HCT116 (cell line): Measurements from ENCODE around the gene MON2. TPM values are rescaled to one million over a fixed set of nuclear protein-coding genes. Genes with fewer than 3 reads are reported as not detected.

Experiments used
- ATAC-seq: fragments of 200-7000 bp; cut with Tn5 transposase; 2 replicates; pipeline ENCODE4 v1.9.1; 2020; ENCODE audit warnings: mild to moderate bottlenecking, moderate library complexity
- BruUV-seq: library from RNA; stranded (reverse); fragments of 400-500 nt; replicated peaks from 2 replicates; lab custom pipeline; 2021; lab: Mats Ljungman, UMichigan
- CTCF ChIA-PET: fragments of 300-600 bp; sonication (Branson Sonifier 250); formaldehyde crosslinking; loops from one replicate; lab custom pipeline; 2021; ENCODE audit warnings: antibody characterized with exemption; lab: Charles Lee
- POLR2A ChIA-PET: fragments of 300-600, 350-600 bp; sonication (Branson Sonifier 250); formaldehyde crosslinking; loops from one replicate; lab custom pipeline; 2021; ENCODE audit warnings: antibody characterized with exemption; lab: Charles Lee
- RAD21 ChIA-PET, 2 experiments: fragments of 300-600 bp; sonication (Branson Sonifier 250); formaldehyde crosslinking; loops; one replicate each; lab custom pipeline; 2023; ENCODE audit warnings: low total read pairs in 2 of 2; ENCODE audit not compliant: uncharacterized antibody in 2 of 2, unreplicated experiment in 2 of 2, low non-redundant PET in 1 of 2; lab: Charles Lee
- DNase-seq: peaks from one replicate; pipeline ENCODE4 v3.0.0-alpha.2; 2010; ENCODE audit warnings: low read depth, low spot score
- H2AFZ ChIP-seq: fragments of 200-600 bp; shearing (Covaris generic), sonication (generic); 2 replicates; pipeline ENCODE4 v1.6.1; 2017; ENCODE audit warnings: low read depth, mixed run types, mixed read lengths, antibody characterized with exemption, low read length; ENCODE audit not compliant: poor library complexity, severe bottlenecking
- H3K27ac ChIP-seq: 2 replicates; pipeline ENCODE4 v1.5.1; 2012; ENCODE audit warnings: low read depth, low read length
- H3K27me3 ChIP-seq: fragments of 200-600 bp; sonication (generic); 2 replicates; pipeline ENCODE4 v1.6.1; 2016; ENCODE audit warnings: mixed run types, low read length, mixed read lengths; ENCODE audit not compliant: insufficient read depth
- H3K36me3 ChIP-seq, 2 experiments: fragments of 200-500 bp in 1 of 2; fragments of 200-600 bp in 1 of 2; sonication (Bioruptor generic) in 1 of 2; sonication (generic) in 1 of 2; 2 replicates each; pipeline versions ENCODE4 v1.5.1 to v1.6.1; 2014 to 2016; ENCODE audit warnings: low read length in 2 of 2, inconsistent platforms in 1 of 2, mixed read lengths in 1 of 2, mixed run types in 1 of 2; ENCODE audit not compliant: insufficient read depth in 2 of 2, control insufficient read depth in 1 of 2
- H3K4me1 ChIP-seq, 2 experiments: fragments of 200-600 bp in 1 of 2; sonication (generic) in 1 of 2; 2 replicates each; pipeline versions ENCODE4 v1.5.1 to v1.6.1; 2012 to 2017; ENCODE audit warnings: low read length in 2 of 2, inconsistent platforms in 1 of 2, mild to moderate bottlenecking in 1 of 2, mixed read lengths in 1 of 2, mixed run types in 1 of 2, moderate library complexity in 1 of 2; ENCODE audit not compliant: insufficient read depth in 2 of 2, control insufficient read depth in 1 of 2
- H3K4me2 ChIP-seq: fragments of 200-600 bp; sonication (generic); 2 replicates; pipeline ENCODE4 v1.6.1; 2017; ENCODE audit warnings: mixed run types, low read length, mixed read lengths
- H3K4me3 ChIP-seq, 2 experiments: fragments of 200-600 bp in 1 of 2; sonication (generic) in 1 of 2; replicated peaks in 1 of 2; 2 replicates each; pipeline ENCODE4 v1.5.1; 2011 to 2016; ENCODE audit warnings: low read length in 2 of 2, control low read depth in 1 of 2, low read depth in 1 of 2, mild to moderate bottlenecking in 1 of 2, mixed read lengths in 1 of 2, mixed run types in 1 of 2
- H3K79me2 ChIP-seq: fragments of 200-600 bp; sonication (generic); 2 replicates; pipeline ENCODE4 v1.6.1; 2017; ENCODE audit warnings: mild to moderate bottlenecking, mixed run types, low read length, moderate library complexity, mixed read lengths; ENCODE audit not compliant: insufficient read depth
- H3K9ac ChIP-seq: fragments of 200-600 bp; sonication (generic); 2 replicates; pipeline ENCODE4 v1.6.1; 2016; ENCODE audit warnings: low read length, mixed read lengths
- H3K9me2 ChIP-seq: fragments of 200-600 bp; sonication (generic), shearing (Covaris generic); 2 replicates; pipeline ENCODE4 v1.6.1; 2017; ENCODE audit warnings: mixed run types, mild to moderate bottlenecking, moderate library complexity; ENCODE audit not compliant: insufficient read depth
- H3K9me3 ChIP-seq, 2 experiments: fragments of 200-500 bp in 1 of 2; fragments of 200-600 bp in 1 of 2; sonication (Bioruptor generic) in 1 of 2; sonication (generic) in 1 of 2; 2 replicates each; pipeline ENCODE4 v1.6.1; 2014 to 2017; ENCODE audit warnings: low read length in 2 of 2, mixed read lengths in 2 of 2, inconsistent platforms in 1 of 2, low read depth in 1 of 2, mild to moderate bottlenecking in 1 of 2, mixed run types in 1 of 2, moderate library complexity in 1 of 2; ENCODE audit not compliant: control insufficient read depth in 1 of 2, insufficient read depth in 1 of 2
- H4K20me1 ChIP-seq: fragments of 200-600 bp; sonication (generic), shearing (Covaris generic); 2 replicates; pipeline ENCODE4 v1.6.1; 2017; ENCODE audit warnings: mixed run types, mild to moderate bottlenecking, moderate library complexity; ENCODE audit not compliant: insufficient read depth
- CBX3 ChIP-seq: IDR thresholded peaks from 2 replicates; pipeline ENCODE4 v1.6.1; 2012; ENCODE audit warnings: low read depth
- CEBPB ChIP-seq: IDR thresholded peaks from 2 replicates; pipeline ENCODE4 v1.6.1; 2012; ENCODE audit warnings: low read depth
- EZH2phosphoT487 ChIP-seq: fragments of 200-600 bp; IDR thresholded peaks from 2 replicates; pipeline ENCODE4 v1.6.1; 2018; ENCODE audit warnings: antibody characterized with exemption, borderline replicate concordance
- FOSL1 ChIP-seq: IDR thresholded peaks from 2 replicates; pipeline ENCODE4 v1.6.1; 2012; ENCODE audit warnings: low read depth
- JUND ChIP-seq: IDR thresholded peaks from 2 replicates; pipeline ENCODE4 v1.6.1; 2012
- POLR2A ChIP-seq: IDR thresholded peaks from 2 replicates; pipeline ENCODE4 v1.7.0; 2011; ENCODE audit warnings: borderline replicate concordance; ENCODE audit not compliant: insufficient read depth, insufficient read length; ENCODE audit errors: extremely low read depth
- ZBTB33 ChIP-seq: IDR thresholded peaks from 2 replicates; pipeline ENCODE4 v1.6.1; 2011; ENCODE audit warnings: mild to moderate bottlenecking, low read length, moderate library complexity; ENCODE audit not compliant: insufficient replicate concordance; ENCODE audit errors: extremely low read depth
- ZFX ChIP-seq: fragments of 450-650 bp; IDR thresholded peaks from 2 replicates; pipeline ENCODE4 v1.6.1; 2017
- ZNF274 ChIP-seq: fragments of 200-500 bp; sonication (Bioruptor generic); IDR thresholded peaks from 2 replicates; pipeline ENCODE4 v1.6.1; 2014; ENCODE audit warnings: mild to moderate bottlenecking, low read depth, low read length, inconsistent platforms
- intact Hi-C: fragments of 100-400 bp; cut with micrococcal nuclease; formaldehyde crosslinking; loops from 2 replicates; pipeline ENCODE4 v1.10.0; 2022
- total RNA-seq: library from RNA; stranded (reverse); gene quantifications from one replicate; pipeline ENCODE4 v1.2.1, GENCODE V29; 2021; ENCODE audit not compliant: unreplicated experiment

MON2 gene
- total RNA-seq, 1 experiment from 2014 or later = 30.7 TPM

GRCh38 chr12:62605981-62606380 lies 139.4 kb downstream of the MON2 start (continued):
- TF ChIP-seq CEBPB (no peak), EZH2phosphoT487 (no peak), POLR2A (no peak), ZBTB33 (no peak), CBX3 (no peak), ZNF274 (no peak)
- TF ChIP-seq, all 23 proteins: peak for 0

DNA sequence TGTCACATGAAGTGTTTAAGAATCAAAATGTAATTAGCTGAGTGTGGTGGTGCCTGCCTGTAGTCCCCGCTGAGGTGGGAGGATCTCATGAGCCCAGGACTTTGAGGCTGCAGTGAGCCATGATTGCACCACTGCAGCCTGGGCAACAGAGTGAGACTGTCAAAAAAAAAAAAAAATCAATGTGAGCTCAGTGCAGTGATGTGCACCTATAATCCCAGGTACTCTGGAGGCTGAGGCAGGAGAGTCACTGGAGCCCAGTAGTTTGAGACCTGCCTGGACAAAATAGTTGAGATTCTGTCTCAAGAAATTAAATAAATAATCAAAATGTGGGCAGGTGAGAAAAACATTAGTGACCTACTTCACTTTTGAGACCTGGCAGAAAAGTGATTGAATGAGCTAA lies 140.0 kb downstream of the MON2 start:
- no peak for DNase-seq

More for the DNA sequence above, 140.0 kb downstream of the MON2 start:
- no peak overlapping the region for H3K4me3 ChIP-seq
- H3K4me2 ChIP-seq = no peak overlapping the region
- H3K27ac ChIP-seq = no peak overlapping the region
- H3K4me1 ChIP-seq = peaks cover 8 to 27% of the 10 kb centered on the region in 2 experiments
- no peaks in the 10 kb centered on the region for H3K9me3 ChIP-seq
- intact Hi-C loops = loop anchor here (10.0 kb wide), 1 partner anchor 342 kb away; the partner anchor contains the start of gene USP15
- CTCF ChIA-PET = interaction anchor here (1.7 kb wide), 1 partner anchor 187 kb away, joined by 6 read pairs; no protein-coding TSS in a partner anchor
- no peak overlapping the region for H3K9ac ChIP-seq
- no TSS peak for BruUV-seq
- no peaks in the 10 kb centered on the region for H3K27me3 ChIP-seq
- H3K36me3 ChIP-seq = no peaks in the 10 kb centered on the region
- ATAC-seq = no peak
- TF ChIP-seq CBX3 (no peak), FOSL1 (no peak), JUND (no peak), ZNF274 (no peak), ZFX (no peak)
- H2AFZ ChIP-seq = no peak overlapping the region
- RAD21 ChIA-PET = no interaction called here
- POLR2A ChIA-PET = interaction anchor here (1.5 kb wide), 1 partner anchor 25 kb away, joined by 3 read pairs; no protein-coding TSS in a partner anchor
- H4K20me1 ChIP-seq = no peaks in the 10 kb centered on the region
- H3K79me2 ChIP-seq = peaks cover 26% of the 10 kb centered on the region
- no peaks in the 10 kb centered on the region for H3K9me2 ChIP-seq
